HepG2 (cell line): Measurements from ENCODE around the gene STK11. TPM values are rescaled to one million over a fixed set of nuclear protein-coding genes. Genes with fewer than 3 reads are reported as not detected.

Experiments used
- ATF3 ChIP-seq: sonication (generic); formaldehyde crosslinking; IDR thresholded peaks from 2 replicates; pipeline ENCODE4 v1.4.0; 2020; ENCODE audit warnings: missing genetic modification reagents
- E2F1 ChIP-seq: sonication (generic); formaldehyde crosslinking; IDR thresholded peaks from 2 replicates; pipeline ENCODE4 v1.5.0; 2020; ENCODE audit warnings: missing genetic modification reagents
- HIC2 ChIP-seq: sonication (generic); formaldehyde crosslinking; IDR thresholded peaks from 2 replicates; pipeline ENCODE4 v1.9.0; 2022; ENCODE audit warnings: low read depth, missing genetic modification reagents
- HMGXB4 ChIP-seq, 2 experiments: sonication (generic) in 1 of 2; formaldehyde crosslinking in 1 of 2; IDR thresholded peaks; 2 replicates each; pipeline versions ENCODE4 v1.4.0 to v1.6.1; 2018 to 2020; ENCODE audit warnings: missing genetic modification reagents in 2 of 2, borderline replicate concordance in 1 of 2, low read depth in 1 of 2, mild to moderate bottlenecking in 1 of 2, missing biosample characterization in 1 of 2
- HNF4G ChIP-seq, 2 experiments: sonication (generic) in 1 of 2; formaldehyde crosslinking in 1 of 2; IDR thresholded peaks; 2 replicates each; pipeline versions ENCODE4 v1.4.0 to v1.6.1; 2011 to 2020; ENCODE audit warnings: borderline replicate concordance in 2 of 2, low read depth in 2 of 2, mild to moderate bottlenecking in 2 of 2, low read length in 1 of 2, missing genetic modification reagents in 1 of 2, moderate library complexity in 1 of 2
- HNRNPUL1 ChIP-seq: fragments of 200-400 bp; formaldehyde crosslinking; IDR thresholded peaks from 2 replicates; pipeline ENCODE4 v1.6.1; 2017; ENCODE audit warnings: low read depth, mild to moderate bottlenecking, low read length, moderate library complexity
- MTA1 ChIP-seq: sonication (generic); formaldehyde crosslinking; IDR thresholded peaks from 2 replicates; pipeline ENCODE4 v1.4.0; 2020; ENCODE audit warnings: missing genetic modification reagents, mild to moderate bottlenecking, borderline replicate concordance
- POLR2A ChIP-seq, 2 experiments: IDR thresholded peaks; 2 replicates each; pipeline ENCODE4 v1.6.1; 2011; ENCODE audit warnings: low read depth in 2 of 2, low read length in 2 of 2, mild to moderate bottlenecking in 1 of 2, moderate library complexity in 1 of 2; ENCODE audit not compliant: insufficient read depth in 1 of 2
- RBAK ChIP-seq: sonication (generic); formaldehyde crosslinking; IDR thresholded peaks from 2 replicates; pipeline ENCODE4 v1.5.1; 2020; ENCODE audit warnings: mild to moderate bottlenecking, missing genetic modification reagents
- RFX1 ChIP-seq: fragments of 450-650 bp; IDR thresholded peaks from 2 replicates; pipeline ENCODE4 v1.6.1; 2017
- ZC3H13 ChIP-seq: sonication (generic); formaldehyde crosslinking; IDR thresholded peaks from 2 replicates; pipeline ENCODE4 v1.8.1; 2023; ENCODE audit warnings: mild to moderate bottlenecking, missing genetic modification reagents, moderate library complexity
- ZFP36L1 ChIP-seq: sonication (generic); formaldehyde crosslinking; IDR thresholded peaks from 2 replicates; pipeline ENCODE4 v1.8.0; 2022; ENCODE audit warnings: mild to moderate bottlenecking, missing genetic modification reagents, moderate library complexity
- ZHX1 ChIP-seq: sonication (generic); formaldehyde crosslinking; IDR thresholded peaks from 2 replicates; pipeline ENCODE4 v1.8.1; 2022; ENCODE audit warnings: low read depth, mild to moderate bottlenecking, missing genetic modification reagents
- ZKSCAN5 ChIP-seq: sonication (generic); formaldehyde crosslinking; IDR thresholded peaks from 2 replicates; pipeline ENCODE4 v1.5.1; 2020; ENCODE audit warnings: mild to moderate bottlenecking, missing genetic modification reagents
- ZUFSP ChIP-seq: sonication (generic); formaldehyde crosslinking; IDR thresholded peaks from 2 replicates; pipeline ENCODE4 v1.9.0; 2021; ENCODE audit warnings: missing genetic modification reagents, mild to moderate bottlenecking, borderline replicate concordance
- polyA plus RNA-seq, 8 experiments: library from polyadenylated mRNA; depleted of rRNA in 3 of 8; stranded (reverse) in 7 of 8; unstranded in 1 of 8; fragments of >200 nt; fragmentation: Illumina TruSeq in 4 of 8; extraction: Trizol in 4 of 8; gene quantifications; 2 replicates each; pipeline versions ENCODE4 v1.2.1 to v1.2.3, GENCODE V29; 2011 to 2016; ENCODE audit warnings: low read depth in 4 of 8, missing spikeins in 1 of 8, mixed read lengths in 1 of 8; ENCODE audit not compliant: insufficient read depth in 1 of 8
- total RNA-seq, 5 experiments: library from RNA; depleted of rRNA; stranded (reverse); fragments of >200 nt; fragmentation: Illumina TruSeq; extraction: Trizol; gene quantifications; 2 replicates each; pipeline ENCODE4 v1.2.3, GENCODE V29; 2016; ENCODE audit warnings: low read depth in 1 of 5

Gene STK11
- total and polyA plus RNA-seq, 2 of the 13 experiments (the other 11 are each of a cell fraction or from before 2014, with no cell fraction given), result 27.5 to 43.6 TPM

GRCh38 chr19:1238369-1239303 lies 33.1 kb downstream of the STK11 start (continued):
- peak in 1 of 2 experiments; percentile 53; a peak in 1 of 4 replicates for TF ChIP-seq HMGXB4 (CRISPR knock-in tag; IDR thresholded peaks at IDR 0.05; ENCODE audit: borderline replicate concordance in 1 of 2, low read depth in 1 of 2)
- TF ChIP-seq ZC3H13, result 0 out of 2 replicates have a peak, but pooled peaks have one; percentile 52
- no peak for TF ChIP-seq E2F1 (CRISPR knock-in tag)
- TF ChIP-seq HIC2, result 0 out of 2 replicates have a peak, but pooled peaks have one; percentile 1
- TF ChIP-seq ZFP36L1 (CRISPR knock-in tag), result no peak
- TF ChIP-seq ZHX1, result no peak
- TF ChIP-seq ZUFSP (CRISPR knock-in tag), result no peak
- TF ChIP-seq ZKSCAN5, result no peak
- peak; percentile 55; the same call in 1 of the 2 replicates for TF ChIP-seq MTA1
- TF ChIP-seq RBAK (CRISPR knock-in tag), result no peak
- TF ChIP-seq POLR2A (IDR thresholded peaks at IDR 0.05; ENCODE audit: insufficient read depth in 1 of 2, low read depth in 2 of 2, low read length in 2 of 2), result no peak
- TF ChIP-seq RFX1, result no peak
- TF ChIP-seq HNF4G (IDR thresholded peaks at IDR 0.05; ENCODE audit: borderline replicate concordance, low read depth, low read length), result no peak
- peak; percentile 15; the same call in 1 of the 2 replicates for TF ChIP-seq HNF4G (CRISPR knock-in tag; IDR thresholded peaks at IDR 0.05; ENCODE audit: borderline replicate concordance, low read depth)
- no peak for TF ChIP-seq HNRNPUL1
- TF ChIP-seq ATF3 (CRISPR knock-in tag), result no peak
